DOHH2 (cell line): ENCODE data around the gene MRPL11.

Experiments used
- CTCF ChIP-seq: fragments of 200-600 bp; sonication (generic); IDR thresholded peaks from one replicate; pipeline ENCODE4 v1.5.1; 2014; ENCODE audit warnings: antibody characterized with exemption, mild to moderate bottlenecking, low read depth, low read length; ENCODE audit not compliant: poor library complexity, severe bottlenecking
- EZH2phosphoT487 ChIP-seq: fragments of 200-600 bp; sonication (generic); IDR thresholded peaks from 2 replicates; pipeline ENCODE4 v1.6.1; 2017; ENCODE audit warnings: borderline replicate concordance, mild to moderate bottlenecking, antibody characterized with exemption, low read length, moderate library complexity, mixed read lengths

GRCh38 chr11:66408488-66409214, 30.0 kb downstream of the MRPL11 start:
- TF ChIP-seq CTCF = peak; percentile 100
- TF ChIP-seq EZH2phosphoT487 = no peak; the same call in 1 of the 2 replicates
